GM18502 (cell line): ENCODE data around the gene ENO1.

ENCODE experiments used
- ATAC-seq: cut with Tn5 transposase; IDR thresholded peaks from one replicate; pipeline ENCODE4 v1.9.1; 2021; ENCODE audit warnings: mild to moderate bottlenecking; ENCODE audit not compliant: unreplicated experiment, poor library complexity

ENO1 gene

GRCh38 chr1:8871965-8872399, 6.5 kb downstream of the ENO1 start:
- ATAC-seq: no peak

GRCh38 chr1:8871539-8871935, 6.9 kb downstream of the ENO1 start:
- no peak for ATAC-seq

- ATAC-seq: no peak
Measured at GRCh38 chr1:8870616-8871538, 7.6 kb downstream of the ENO1 start.

GRCh38 chr1:8870103-8870502, 8.4 kb downstream of the ENO1 start:
- ATAC-seq: no peak

GRCh38 chr1:8867878-8868567, 10.5 kb downstream of the ENO1 start:
- no peak for ATAC-seq

GRCh38 chr1:8866792-8867415, 11.6 kb downstream of the ENO1 start:
- ATAC-seq: no peak

- no peak for ATAC-seq
Measured at GRCh38 chr1:8866173-8866791, 12.2 kb downstream of the ENO1 start.

GRCh38 chr1:8864713-8865344, 13.7 kb downstream of the ENO1 start:
- no peak for ATAC-seq

- no peak for ATAC-seq
Measured at GRCh38 chr1:8863794-8864233, 14.7 kb downstream of the ENO1 start.

- ATAC-seq: no peak
Measured at GRCh38 chr1:8863138-8863537, 15.3 kb downstream of the ENO1 start.

- no peak for ATAC-seq
Measured at GRCh38 chr1:8862528-8862927, 16.0 kb downstream of the ENO1 start.

- no peak for ATAC-seq
Measured at GRCh38 chr1:8860738-8861516, 17.6 kb downstream of the ENO1 start.

GRCh38 chr1:8858888-8859706, 19.4 kb downstream of the ENO1 start:
- ATAC-seq: no peak

GRCh38 chr1:8858112-8858668, 20.3 kb downstream of the ENO1 start:
- ATAC-seq: no peak

- ATAC-seq: no peak
Measured at GRCh38 chr1:8856689-8857412, 21.6 kb downstream of the ENO1 start.

- ATAC-seq: no peak
Measured at GRCh38 chr1:8854240-8854639, 24.2 kb downstream of the ENO1 start.

GRCh38 chr1:8851060-8851459, 27.4 kb downstream of the ENO1 start:
- ATAC-seq: no peak
